NCI-H2081 treated with DMSO at 0.1 percent for 48 hours (cell line): Measurements from ENCODE around the gene SH3BP1.
"Not testable (repeated sequence)": the region's sequence is repeated elsewhere in the genome, so short reads cannot be mapped to it uniquely, and the experiment has no call there.

Source experiments
- DNase-seq: peaks from one replicate; lab custom pipeline; 2025; lab: John Stamatoyannopoulos, UW

Gene SH3BP1

GRCh38 chr22:37633625-37634416 lies 5.6 kb upstream of the SH3BP1 start:
- DNase-seq, result no peak

GRCh38 chr22:37634417-37634924 lies 5.0 kb upstream of the SH3BP1 start:
- no peak for DNase-seq

- DNase-seq, result no peak
Measured at GRCh38 chr22:37635157-37635556, 4.3 kb upstream of the SH3BP1 start.

GRCh38 chr22:37636186-37636948 lies 3.1 kb upstream of the SH3BP1 start:
- no peak for DNase-seq

- DNase-seq, result no peak
Measured at GRCh38 chr22:37636949-37637273, 2.6 kb upstream of the SH3BP1 start.

- DNase-seq, result no peak
Measured at GRCh38 chr22:37638391-37639069, 939 bp upstream of the SH3BP1 start.

GRCh38 chr22:37639771-37640590 lies 512 bp downstream of the SH3BP1 start:
- DNase-seq, result no peak

- DNase-seq, result no peak
Measured at GRCh38 chr22:37640591-37641560, 1.4 kb downstream of the SH3BP1 start.

GRCh38 chr22:37641561-37641949 lies 2.1 kb downstream of the SH3BP1 start:
- DNase-seq, result no peak

- DNase-seq, result no peak
Measured at GRCh38 chr22:37643225-37643847, 3.9 kb downstream of the SH3BP1 start.

GRCh38 chr22:37647317-37647716 lies 7.8 kb downstream of the SH3BP1 start:
- DNase-seq, result no peak

- DNase-seq, result no peak
Measured at GRCh38 chr22:37647928-37648327, 8.5 kb downstream of the SH3BP1 start.

- DNase-seq, result no peak
Measured at GRCh38 chr22:37650463-37651136, 11.1 kb downstream of the SH3BP1 start.

GRCh38 chr22:37654563-37655251 lies 15.2 kb downstream of the SH3BP1 start:
- DNase-seq, result no peak

- DNase-seq, result no peak
Measured at GRCh38 chr22:37655252-37655563, 15.7 kb downstream of the SH3BP1 start.

GRCh38 chr22:37656583-37656982 lies 17.1 kb downstream of the SH3BP1 start:
- not testable (repeated sequence) for DNase-seq

GRCh38 chr22:37657590-37658132 lies 18.2 kb downstream of the SH3BP1 start:
- no peak for DNase-seq

- peak; percentile 92 for DNase-seq
Measured at GRCh38 chr22:37658133-37659065, 18.9 kb downstream of the SH3BP1 start, which contains the start of gene PDXP. Gene PDXP, plus strand, starts transcription at chr22:37658723. Its CDS starts 60 bp downstream, at chr22:37658783.
